Myocyte (in vitro differentiated cells): ENCODE results near the gene C1orf232. TPM values are rescaled to one million over a fixed set of nuclear protein-coding genes. Genes with fewer than 3 reads are reported as not detected.

Source experiments
- DNase-seq: peaks from one replicate; pipeline ENCODE4 v3.0.0-alpha.2; 2012; ENCODE audit warnings: low read depth
- total RNA-seq: library from RNA; depleted of rRNA; stranded (reverse); fragments of >200 nt; gene quantifications from 2 replicates; pipeline ENCODE4 v1.2.3, GENCODE V29; 2014

Gene C1orf232
- total RNA-seq, 1 donor from 2014 or later, result not detected

DNA sequence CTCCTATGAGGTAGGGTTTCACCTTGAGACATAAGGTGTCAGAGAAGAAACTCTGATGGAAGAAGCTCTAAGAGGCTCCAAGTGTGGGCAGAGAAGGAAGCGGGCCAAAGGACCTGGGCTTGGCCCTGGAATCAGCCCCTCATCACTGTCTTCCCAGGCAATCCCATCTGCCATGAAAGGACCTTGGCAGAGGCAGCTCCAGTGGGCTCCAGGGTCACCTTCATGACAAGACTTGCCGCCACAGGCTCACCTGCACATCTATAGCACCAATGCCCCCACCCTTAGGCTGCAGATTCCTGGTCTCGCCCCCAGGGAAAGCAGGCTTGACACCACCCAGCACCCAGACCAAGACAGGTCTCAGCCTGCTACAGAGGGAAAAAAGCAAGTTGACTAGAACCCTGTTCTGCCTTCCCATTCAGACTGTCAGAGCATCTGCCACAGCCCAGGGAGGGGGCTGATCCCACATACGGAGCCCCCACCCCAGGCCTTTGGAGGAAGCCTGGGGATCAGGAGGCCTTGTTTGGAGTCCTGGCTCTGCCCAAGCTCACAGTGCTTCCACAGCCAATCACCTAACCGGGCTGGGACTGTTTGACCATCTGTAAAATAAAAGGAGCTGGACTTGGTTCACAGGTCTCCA, 10.4 kb downstream of the C1orf232 start:
- no peak for DNase-seq

DNA sequence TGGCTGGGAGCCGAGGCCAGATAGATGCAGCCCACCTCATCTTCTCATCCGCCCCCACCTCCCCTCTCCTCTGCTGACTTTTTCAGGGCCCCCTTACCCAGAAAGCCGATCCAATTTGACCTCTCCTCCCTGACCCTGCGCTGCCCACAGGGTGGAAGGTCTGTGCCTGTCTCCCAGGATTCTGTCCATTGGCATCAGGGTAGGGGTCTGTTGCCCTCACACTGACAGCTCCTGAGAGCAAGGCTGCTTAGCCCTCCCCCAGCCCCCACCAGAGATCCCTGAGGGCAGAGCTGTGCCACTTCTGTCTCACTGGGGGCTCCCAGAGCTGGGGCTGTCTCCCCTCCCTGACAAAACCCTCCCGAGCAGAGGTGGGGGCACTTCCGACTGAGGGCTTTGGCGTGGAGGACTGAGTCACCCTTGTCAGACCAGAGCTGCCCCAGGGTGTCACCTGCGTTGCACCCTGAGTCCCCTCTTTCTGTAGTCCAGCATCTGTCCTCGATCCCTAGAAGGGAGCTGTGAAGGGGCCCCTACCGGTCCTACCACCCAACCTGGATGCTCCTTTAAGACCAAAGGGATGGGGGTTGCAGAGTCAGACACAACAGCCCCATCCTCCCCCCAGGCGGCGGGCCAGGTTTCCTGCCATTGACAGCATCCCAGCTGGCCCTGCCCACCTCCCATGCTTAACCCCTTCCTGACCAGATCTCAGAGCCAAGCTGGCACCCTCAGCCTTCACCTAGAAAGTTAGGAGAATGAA, 12.3 kb downstream of the C1orf232 start:
- DNase-seq, result no peak

DNA sequence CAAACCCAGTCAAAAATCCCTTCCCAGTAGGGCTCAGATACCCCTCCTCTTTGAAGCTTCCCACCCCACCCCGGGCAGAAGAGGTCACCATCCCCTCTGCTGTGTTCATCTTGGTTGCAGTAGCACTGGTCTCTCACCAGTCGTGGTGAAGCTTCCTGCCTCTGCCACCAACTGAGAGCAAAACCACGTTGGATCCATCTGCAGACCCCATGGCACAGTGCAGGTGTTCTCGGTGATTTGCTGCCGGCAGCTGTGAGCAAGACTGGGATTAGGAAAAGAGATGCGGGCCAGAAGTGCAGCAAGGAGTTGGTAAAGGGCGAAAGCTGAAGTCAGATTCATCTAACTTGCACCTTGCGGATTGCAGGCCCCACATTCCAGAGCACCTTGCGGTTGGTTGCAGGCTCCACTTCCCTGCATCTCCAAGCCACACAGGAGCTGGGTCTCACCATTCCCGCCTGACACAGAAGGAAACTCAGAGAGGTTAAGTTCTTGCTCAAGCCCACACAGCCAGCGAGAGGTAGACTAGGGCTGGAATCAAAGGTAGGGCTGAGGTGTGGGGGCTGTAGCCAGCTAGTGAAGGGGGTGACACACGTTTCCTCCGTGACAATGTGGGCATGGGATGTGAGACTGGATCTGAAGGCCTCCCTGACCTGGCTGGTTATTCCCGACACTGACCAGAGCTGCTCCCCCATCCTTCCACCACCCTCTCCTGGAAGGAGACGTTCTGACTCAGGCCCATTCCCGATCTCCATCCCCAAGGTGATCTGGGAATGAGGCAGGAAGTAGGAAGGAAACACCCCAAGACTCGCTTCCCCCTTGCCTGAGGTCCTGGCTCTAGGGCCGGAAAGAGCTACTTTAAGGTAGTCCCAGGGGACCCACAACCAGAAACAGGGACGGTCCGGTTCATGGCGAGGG, 13.1 kb downstream of the C1orf232 start:
- DNase-seq, result no peak

DNA sequence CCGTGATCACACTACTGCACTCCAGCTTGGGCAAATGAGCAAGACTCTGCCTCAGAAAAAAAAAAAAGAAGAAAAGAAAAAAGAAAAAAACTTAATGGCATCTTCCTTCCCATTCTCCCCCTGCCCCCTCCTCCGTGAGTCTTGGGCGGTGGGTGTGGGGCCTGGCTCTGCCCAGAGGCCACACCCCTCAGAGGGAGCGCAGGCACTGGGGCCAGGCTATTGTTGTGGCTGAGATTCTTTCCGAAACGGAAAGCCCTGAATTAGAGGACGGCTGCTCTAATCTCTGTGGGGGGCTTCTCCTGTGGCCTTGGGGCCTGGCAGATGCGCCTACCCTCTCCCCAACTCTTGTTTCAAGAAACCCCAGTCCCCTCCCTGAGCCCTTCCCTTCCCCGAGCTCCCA, 14.0 kb downstream of the C1orf232 start:
- no peak for DNase-seq

DNA sequence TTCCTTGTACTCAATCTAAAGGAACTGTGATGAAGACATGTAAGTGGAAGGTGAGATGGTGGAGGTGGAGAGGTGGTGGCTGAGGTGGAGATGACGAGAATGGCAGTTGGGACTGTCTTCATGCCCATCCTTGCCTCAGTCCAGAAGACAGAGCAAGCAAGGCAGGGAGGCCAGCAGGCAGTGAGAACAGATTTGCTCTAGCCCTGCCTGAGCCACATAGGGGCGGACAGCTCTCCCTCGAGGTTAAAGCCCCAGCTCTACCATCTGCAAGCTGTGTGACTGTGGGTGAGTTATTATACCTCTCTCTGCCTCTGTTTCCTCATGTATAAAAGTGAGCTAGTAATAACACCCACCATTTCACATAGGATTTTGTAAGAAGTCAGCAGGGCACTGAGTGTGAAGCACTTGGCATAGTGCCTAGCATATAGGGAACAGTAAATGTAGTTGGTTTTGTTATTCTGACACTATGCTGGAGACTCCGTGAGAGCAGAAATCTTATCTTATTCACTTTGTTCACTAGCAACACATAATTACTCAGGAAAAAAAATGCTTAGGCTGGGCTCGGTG, 14.7 kb downstream of the C1orf232 start:
- DNase-seq, result no peak

DNA sequence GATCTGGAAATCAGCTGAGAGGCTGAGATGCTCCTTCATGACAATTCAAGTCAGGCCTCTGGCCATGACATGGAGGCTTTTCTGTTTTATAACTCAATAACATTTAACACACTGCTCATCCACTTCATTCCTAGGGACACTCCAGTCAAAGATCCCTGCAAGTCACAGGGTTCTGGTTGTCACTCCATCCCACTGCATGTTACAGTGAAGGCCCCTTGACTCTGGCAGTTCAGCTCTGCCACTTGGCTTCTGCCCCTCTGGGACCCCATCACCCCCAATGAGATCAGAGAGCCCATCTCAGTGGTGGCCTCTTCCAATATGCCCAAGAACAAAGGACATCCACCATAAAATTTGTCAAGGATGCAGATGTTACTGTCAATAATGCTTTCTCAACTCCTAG, 19.9 kb downstream of the C1orf232 start:
- no peak for DNase-seq

DNA sequence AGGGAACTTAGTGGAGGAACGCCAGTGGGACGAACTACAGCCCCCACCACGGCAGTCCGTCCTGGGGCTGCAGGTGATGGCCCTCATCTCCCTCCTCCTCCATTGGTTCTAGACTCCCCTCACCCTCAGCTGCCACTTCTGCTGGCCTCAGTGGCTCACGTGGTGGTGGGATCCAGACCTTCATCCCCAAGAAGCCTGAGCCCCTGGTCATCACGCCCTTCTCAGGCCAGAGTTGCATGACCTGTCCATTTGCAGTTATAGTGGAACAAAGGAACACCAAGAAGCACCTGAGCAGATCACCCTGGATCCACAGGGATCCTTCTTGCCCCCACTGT, 22.8 kb downstream of the C1orf232 start:
- no peak for DNase-seq

DNA sequence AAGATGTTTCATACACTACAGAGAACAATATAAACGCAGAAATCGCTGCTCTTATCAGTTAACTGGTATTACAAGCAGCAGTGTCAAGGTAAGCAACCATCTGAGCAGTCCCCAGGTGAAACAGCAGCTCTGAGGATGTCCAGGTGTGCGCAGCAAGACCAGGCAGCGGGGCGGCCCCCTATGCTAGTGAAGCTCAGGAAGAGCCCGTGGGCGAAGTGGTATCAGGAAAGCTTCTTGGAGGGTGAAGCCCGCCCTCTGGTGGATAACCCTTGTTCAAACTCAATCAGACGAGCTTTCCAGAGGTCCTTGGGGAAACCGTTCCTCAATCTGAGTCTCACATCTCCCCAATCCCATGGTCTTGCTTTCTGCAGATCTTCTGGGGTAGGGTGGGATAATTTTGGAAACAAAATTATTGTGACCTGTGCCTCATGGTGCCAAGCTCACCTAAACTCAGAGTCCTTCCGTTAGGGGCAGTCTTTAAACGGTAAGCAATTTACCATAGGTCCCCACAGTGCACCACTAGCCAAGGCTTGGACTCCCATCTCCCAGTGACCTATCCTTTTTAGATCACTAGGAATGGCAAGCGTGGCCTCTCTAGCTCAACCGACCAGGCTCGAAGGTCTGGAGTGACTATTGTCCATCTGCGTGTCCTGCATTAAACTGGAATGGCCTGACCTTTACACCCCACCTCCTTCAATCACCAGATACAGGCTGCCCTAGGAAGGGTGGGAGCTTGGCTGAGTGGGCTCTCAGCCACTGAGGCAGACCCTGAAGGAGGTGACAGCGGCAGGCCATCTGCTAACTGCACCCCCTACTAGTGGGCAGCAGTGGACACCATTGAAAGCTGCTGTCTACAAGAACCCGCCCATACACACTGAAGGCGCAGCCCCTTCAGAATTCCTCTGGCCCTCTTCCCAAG, 23.5 kb downstream of the C1orf232 start:
- peak; percentile 86 for DNase-seq

DNA sequence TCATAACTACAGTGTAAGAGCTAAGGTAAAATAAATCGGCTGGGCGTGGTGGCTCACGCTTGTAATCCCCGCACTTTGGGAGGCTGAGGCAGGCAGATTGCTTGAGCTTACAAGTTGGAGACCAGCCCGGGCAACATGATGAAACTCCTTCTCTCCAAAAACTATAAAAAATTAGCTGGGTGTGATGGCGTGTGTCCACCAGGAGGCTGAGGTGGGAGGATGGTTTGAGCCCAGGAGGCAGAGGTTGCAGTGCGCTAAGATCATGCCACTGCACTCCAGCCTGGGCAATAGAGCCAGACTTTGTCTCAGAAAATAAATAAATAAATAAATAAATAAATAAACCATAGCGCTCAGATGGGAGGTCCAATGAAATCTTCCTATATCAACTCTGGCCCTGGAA, 26.6 kb downstream of the C1orf232 start:
- no peak for DNase-seq

DNA sequence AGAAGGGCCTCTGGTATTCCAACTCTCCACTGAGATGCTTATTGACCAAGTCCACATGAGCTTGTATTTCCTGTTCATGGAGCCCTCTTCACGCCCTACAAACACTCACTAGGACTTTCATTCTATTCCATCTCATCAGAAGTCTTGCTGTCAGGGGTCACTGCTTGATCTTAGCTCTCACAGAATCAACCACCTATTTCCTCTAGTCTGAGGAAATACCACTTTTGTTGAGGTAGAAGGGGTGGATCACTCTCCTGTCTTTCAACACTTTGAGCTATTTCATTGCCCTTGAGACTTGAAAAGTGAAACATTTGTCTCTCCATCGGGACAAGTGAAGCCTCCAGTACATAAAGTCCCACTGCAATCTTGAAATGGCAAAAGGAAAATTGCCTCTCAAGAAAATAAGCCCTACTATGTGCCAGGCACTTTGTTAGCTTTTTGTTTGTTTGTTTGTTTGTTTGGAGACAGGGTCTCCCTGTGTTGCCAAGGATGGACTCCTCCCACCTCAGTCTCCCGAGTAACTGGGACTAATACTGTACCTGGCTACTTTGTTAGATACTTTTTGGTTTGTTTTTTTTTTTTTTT, 29.7 kb downstream of the C1orf232 start:
- no peak for DNase-seq

DNA sequence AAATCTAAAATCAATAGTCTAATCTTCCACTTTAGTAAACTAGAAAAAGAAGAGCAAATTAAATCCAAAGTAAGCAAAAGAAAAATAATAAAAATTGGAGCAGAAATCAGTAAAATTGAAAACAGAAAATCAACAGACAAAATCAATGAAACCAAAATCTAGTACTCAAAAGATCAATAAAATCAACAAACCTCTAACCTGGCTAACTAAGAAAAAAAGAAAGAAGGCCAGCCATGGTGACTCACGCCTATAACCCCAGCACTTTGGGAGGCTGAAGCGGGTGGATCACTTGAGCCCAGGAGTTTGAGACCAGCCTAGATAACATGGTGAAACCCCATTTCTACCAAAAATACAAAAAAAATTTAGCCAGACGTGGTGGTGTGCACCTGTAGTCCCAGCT, 34.3 kb downstream of the C1orf232 start:
- no peak for DNase-seq

DNA sequence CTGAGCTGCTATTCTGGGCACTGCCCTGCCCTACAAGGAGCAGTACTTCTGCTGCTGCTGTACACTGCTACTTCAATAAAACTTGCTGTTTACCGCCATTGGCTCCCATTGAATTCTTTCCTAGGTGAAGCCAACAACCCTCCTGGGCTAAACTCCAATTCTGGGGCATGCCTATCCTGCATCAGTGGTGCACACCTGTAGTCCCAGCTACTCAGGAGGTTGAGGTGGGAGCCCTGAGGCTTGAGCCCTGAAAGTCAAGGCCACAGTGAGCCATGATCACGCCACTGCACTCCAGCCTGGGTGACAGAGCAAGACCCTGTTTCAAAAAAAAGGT, 36.0 kb downstream of the C1orf232 start:
- DNase-seq, result no peak

DNA sequence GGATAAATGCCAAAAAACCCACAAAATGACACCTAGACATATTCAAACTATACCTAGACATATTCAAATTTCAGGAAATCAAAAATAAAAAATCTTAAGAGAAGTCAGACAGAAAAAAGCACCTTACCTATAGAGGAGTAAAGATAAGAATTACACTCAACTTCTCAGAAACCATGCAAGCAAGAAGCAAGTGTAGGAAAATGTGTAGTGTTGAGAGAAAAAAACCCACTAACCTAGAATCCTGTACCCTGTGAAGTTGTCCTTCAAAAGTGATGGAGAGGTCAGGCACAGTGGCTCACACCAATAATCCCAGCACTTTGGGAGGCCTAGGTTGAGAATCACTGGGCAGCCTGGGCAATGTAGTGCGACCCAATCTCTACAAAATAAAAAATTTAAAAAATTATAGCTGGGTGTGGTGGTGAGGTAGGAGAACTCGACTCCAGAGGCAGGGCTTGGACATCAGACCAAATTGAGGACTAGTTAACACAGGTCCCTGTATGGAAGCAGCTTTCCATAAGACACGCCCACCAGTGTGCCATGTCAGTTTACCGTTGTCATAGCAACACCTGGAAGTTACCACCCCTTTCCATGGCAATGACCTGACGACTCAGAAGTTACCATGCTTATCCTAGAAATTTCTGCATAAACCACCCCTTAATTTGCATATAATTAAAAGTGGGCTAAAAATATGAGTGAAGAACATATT, 36.5 kb downstream of the C1orf232 start:
- DNase-seq, result no peak

DNA sequence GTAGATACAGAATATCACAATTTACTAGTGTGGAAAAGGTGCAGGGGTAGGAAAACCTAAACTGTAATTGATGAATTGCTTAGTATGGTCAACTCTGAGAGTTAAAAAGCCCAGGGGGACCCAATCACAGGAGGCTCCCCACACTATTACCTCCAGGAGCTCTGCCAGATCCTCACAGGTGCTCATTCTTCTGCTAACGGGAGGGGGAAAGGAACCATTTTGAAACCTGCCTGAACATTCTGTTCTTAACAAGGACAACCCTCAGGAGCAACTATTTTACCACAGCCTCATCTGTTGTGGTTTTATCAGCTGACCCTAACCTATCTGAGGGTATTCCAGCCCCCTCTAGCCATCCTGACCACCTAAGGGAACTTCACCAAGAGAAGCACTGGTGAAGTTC, 38.1 kb downstream of the C1orf232 start:
- DNase-seq, result no peak

DNA sequence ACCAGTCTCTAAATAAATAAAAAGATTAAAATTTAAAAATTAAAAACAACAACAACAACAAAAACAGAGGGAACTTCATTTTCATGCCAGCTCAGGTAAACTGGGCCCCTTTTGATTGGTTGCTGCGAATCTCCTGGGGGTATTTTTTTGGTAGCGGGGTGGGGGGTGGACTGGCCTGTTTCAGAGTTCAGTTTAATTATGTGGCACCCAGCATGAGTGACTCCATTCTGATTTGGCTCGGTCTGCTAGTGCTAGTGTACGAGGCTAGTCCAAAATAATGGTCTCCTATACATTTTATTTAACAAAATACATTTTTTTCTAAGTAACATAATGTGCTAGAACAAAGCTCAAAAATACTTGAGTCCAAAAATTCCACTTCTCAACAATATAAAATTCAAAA, 39.0 kb downstream of the C1orf232 start:
- DNase-seq, result no peak

DNA sequence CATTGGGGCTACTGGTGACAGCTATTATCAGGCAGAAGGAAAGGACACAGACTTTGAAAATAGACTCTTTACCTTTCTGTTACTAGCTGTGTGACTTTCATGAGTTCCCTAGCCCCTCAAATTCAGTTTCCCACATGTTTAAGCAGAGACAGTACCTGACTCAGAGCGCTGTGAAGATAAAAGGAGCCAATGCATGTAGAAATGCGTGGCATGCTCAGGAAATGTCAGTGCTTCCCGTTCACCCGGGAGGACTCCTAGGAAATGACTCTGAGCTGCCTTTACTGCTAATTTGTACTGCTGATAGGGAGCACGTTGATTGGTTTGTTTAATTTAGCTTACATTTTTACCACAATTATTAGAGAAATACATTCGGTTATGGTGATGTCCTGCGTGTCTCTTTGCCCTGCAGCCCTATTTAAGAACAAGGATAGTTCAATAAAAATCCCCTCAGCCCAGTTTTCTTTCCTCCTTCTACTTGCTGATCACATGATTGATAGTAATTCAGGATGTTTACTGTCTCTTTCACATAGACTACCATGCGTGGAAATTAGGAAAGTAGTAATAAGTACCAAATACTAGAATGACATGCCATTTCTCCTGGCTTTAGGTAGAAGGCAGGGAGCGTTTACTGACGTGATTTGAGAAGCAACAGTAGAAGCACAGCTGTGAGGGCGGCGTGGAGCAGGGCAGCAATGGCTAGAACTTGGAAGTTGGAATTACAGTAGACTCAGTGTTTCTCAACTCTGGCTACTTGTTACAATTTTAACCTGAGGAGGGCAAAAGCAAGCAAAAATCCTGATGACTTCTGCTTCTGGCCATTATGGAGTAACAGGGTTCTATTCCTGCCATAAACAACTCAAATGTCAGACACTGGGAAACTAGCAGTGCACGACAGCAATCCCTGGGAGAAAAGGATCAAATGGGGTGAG, 41.3 kb downstream of the C1orf232 start:
- DNase-seq, result no peak

DNA sequence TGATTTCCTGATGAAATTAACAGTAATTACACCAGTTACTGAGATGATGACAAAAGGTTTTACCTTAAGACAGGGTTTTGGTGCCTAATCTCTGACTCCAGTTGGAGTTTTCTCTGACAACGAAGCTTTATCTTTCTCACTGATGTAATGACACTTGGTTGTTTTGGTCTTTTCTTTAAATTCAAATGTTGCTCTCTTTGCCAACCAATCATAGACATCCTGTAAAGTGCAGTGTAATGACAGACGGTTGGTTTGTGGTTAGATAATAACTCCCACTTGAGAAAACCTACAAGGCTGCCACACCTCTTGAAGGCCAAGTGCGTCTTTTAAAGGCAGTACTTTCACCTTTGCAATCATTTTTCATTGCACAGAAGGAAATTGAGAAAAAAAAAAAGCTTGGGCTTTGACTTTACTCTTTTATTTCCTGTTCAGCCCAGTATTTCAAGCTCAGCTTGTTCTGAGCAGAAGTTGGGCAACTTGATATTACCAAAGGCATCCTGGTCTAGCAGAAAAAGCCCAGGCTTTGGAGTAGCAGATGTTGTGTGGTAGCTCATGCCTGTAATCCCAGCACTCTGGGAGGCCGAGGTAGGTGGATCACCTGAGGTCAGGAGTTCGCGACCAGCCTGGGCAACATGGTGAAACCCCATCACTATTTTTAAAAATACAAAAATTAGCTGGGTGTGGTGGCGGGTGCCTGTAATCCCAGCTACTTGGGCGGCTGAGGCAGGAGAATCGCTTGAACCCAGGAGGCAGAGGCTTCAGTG, 42.3 kb downstream of the C1orf232 start:
- DNase-seq, result no peak

DNA sequence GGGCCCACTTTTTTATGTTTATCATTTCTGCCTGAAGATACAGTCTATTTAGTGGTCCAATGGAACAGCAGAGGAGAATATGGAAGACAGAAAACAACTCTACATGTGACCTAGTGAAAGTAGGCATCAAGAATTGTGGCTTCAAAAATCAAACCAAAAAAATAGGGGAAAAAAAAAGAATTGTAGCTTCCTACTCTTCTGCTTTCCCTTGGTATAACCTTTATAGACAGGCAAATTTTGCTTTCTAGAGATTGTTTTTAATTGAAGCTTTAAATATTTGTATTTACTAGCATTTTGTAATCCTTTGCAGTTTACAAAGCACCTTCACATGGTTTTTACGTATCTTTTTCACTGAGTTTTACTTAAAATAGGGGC, 42.8 kb downstream of the C1orf232 start:
- DNase-seq, result no peak
